OCI-LY7 (cell line): Measurements from ENCODE around the gene RPS19. TPM values are rescaled to one million over a fixed set of nuclear protein-coding genes. Genes with fewer than 3 reads are reported as not detected.

Source experiments
- BruUV-seq: library from RNA; stranded (reverse); fragments of 400-500 nt; replicated peaks from 2 replicates; lab custom pipeline; 2021; lab: Mats Ljungman, UMichigan
- CTCF ChIA-PET: fragments of 300-600 bp; sonication (Branson Sonifier 250); formaldehyde crosslinking; loops from one replicate; lab custom pipeline; 2022; ENCODE audit warnings: antibody characterized with exemption; ENCODE audit not compliant: unreplicated experiment; lab: Charles Lee
- POLR2A ChIA-PET: fragments of 300-600 bp; sonication (Branson Sonifier 250); formaldehyde crosslinking; loops from one replicate; lab custom pipeline; 2022; ENCODE audit warnings: antibody characterized with exemption; lab: Charles Lee
- DNase-seq: peaks from one replicate; pipeline ENCODE4 v3.0.0-alpha.2; 2015; ENCODE audit warnings: low spot score
- H2AFZ ChIP-seq: fragments of 200-600 bp; sonication (generic), shearing (Covaris generic); 2 replicates; pipeline ENCODE4 v1.6.1; 2014; ENCODE audit warnings: mild to moderate bottlenecking, antibody characterized with exemption, low read length, moderate library complexity
- H3K27ac ChIP-seq: fragments of 200-600 bp; sonication (generic); 2 replicates; pipeline ENCODE4 v1.5.1; 2014; ENCODE audit warnings: mixed run types, low read depth, mild to moderate bottlenecking, moderate library complexity, low read length, inconsistent platforms; ENCODE audit not compliant: poor library complexity, severe bottlenecking
- H3K36me3 ChIP-seq: fragments of 200-600 bp; sonication (generic); 2 replicates; pipeline ENCODE4 v1.6.1; 2014; ENCODE audit warnings: mild to moderate bottlenecking, antibody characterized with exemption, low read length, moderate library complexity, mixed read lengths; ENCODE audit not compliant: insufficient read depth
- H3K4me1 ChIP-seq: fragments of 200-600 bp; sonication (generic); 2 replicates; pipeline ENCODE4 v1.5.1; 2014; ENCODE audit warnings: mild to moderate bottlenecking, low read length; ENCODE audit not compliant: insufficient read depth, poor library complexity, severe bottlenecking
- H3K4me2 ChIP-seq: fragments of 200-600 bp; sonication (generic); 2 replicates; pipeline ENCODE4 v1.6.1; 2014; ENCODE audit warnings: mild to moderate bottlenecking, low read length
- H3K4me3 ChIP-seq: fragments of 200-600 bp; sonication (generic); 2 replicates; pipeline ENCODE4 v1.5.1; 2014; ENCODE audit warnings: mild to moderate bottlenecking, low read depth, low read length; ENCODE audit not compliant: poor library complexity, severe bottlenecking
- H3K79me2 ChIP-seq: fragments of 200-600 bp; sonication (generic); 2 replicates; pipeline ENCODE4 v1.6.1; 2016; ENCODE audit warnings: low read depth, mild to moderate bottlenecking, low read length, moderate library complexity, mixed read lengths; ENCODE audit not compliant: insufficient read depth
- H3K9me2 ChIP-seq: fragments of 200-600 bp; sonication (generic); 2 replicates; pipeline ENCODE4 v1.6.1; 2016; ENCODE audit warnings: mild to moderate bottlenecking, low read length, mixed read lengths; ENCODE audit not compliant: insufficient read depth
- H3K9me3 ChIP-seq: fragments of 200-600 bp; sonication (generic); 2 replicates; pipeline ENCODE4 v1.6.1; 2014; ENCODE audit warnings: mild to moderate bottlenecking, mixed run types, low read length, mixed read lengths
- H4K20me1 ChIP-seq: fragments of 200-600 bp; sonication (generic); 2 replicates; pipeline ENCODE4 v1.6.1; 2014; ENCODE audit warnings: mild to moderate bottlenecking, antibody characterized with exemption, low read length, moderate library complexity, mixed read lengths; ENCODE audit not compliant: insufficient read depth
- EZH2phosphoT487 ChIP-seq: fragments of 200-600 bp; sonication (generic); IDR thresholded peaks from 2 replicates; pipeline ENCODE4 v1.6.1; 2018; ENCODE audit warnings: low read depth, borderline replicate concordance, mild to moderate bottlenecking, mixed run types, antibody characterized with exemption, low read length, moderate library complexity, mixed read lengths
- intact Hi-C: fragments of 100-400 bp; cut with micrococcal nuclease; formaldehyde crosslinking; loops from one replicate; pipeline ENCODE4 v1.10.0; 2022; ENCODE audit not compliant: unreplicated experiment
- total RNA-seq, 2 experiments: library from RNA; depleted of rRNA in 1 of 2; stranded (reverse); fragments of >200 nt in 1 of 2; shearing (Covaris generic) in 1 of 2; gene quantifications; 2 replicates each; pipeline ENCODE4 v1.2.3, GENCODE V29; 2014 to 2022
- TF ChIP-seq, protein P1 (sequence below): fragments of 200-600 bp; sonication (generic); conservative IDR thresholded peaks from 2 replicates; pipeline ENCODE4 v1.5.1; 2014; ENCODE audit warnings: mild to moderate bottlenecking, antibody characterized with exemption, low read length, moderate library complexity, mixed read lengths

The RPS19 gene
- total RNA-seq, 2 experiments from 2014 or later = 3,803 to 4,414 TPM

DNA sequence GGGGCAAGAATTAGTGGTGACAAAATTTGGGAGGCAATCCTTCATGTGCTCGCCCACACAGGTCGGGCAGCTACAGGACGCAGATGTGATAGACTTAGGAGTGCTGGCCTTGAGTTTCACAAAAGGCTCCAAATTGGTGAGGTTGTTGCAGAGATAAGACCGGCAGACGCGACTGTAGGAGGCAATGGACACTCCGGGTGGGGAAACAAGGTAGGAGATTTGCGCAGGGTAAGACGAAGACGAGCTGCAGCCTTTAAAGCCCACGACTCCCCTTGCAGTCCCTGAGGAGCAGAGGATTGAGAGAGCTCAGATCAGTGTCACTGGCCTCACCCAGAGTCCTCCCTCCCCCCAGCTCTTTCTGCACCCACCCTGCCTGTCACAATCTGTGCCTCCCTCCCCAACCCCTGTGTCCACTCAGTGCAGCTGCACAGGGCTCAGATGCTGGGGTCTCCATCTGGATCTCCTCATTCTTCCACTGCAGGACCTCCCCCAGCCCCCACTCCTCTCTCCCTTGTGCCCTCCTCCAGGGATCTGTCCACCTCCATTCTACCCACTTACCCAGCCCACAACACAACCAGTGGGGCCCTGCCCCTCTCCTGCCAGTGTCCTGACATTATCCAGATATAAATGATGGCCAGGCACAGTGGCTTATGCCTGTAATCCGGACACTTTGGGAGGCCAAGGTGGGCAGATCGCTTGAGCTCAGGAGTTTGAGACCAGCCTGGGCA, 21.9 kb upstream of the RPS19 start:
- CTCF ChIA-PET = no interaction called here
- Histone ChIP-seq H2AFZ (no peak overlapping the region), H3K4me3 (no peak overlapping the region), H3K9me3 (no peaks in the 10 kb centered on the region), H3K9me2 (no peaks in the 10 kb centered on the region), H3K4me2 (no peak overlapping the region), H3K79me2 (no peaks in the 10 kb centered on the region), H4K20me1 (no peaks in the 10 kb centered on the region), H3K27ac (no peak overlapping the region), H3K4me1 (peaks cover 14% of the 10 kb centered on the region), H3K36me3 (no peaks in the 10 kb centered on the region)
- BruUV-seq = no TSS peak
- intact Hi-C loops = no loop called here
- POLR2A ChIA-PET = interaction anchor here (0.6 kb wide), 1 partner anchor 146 kb away, joined by 10 read pairs; no protein-coding TSS in a partner anchor
- no peak for TF ChIP-seq EZH2phosphoT487
- TF ChIP-seq, protein P1, sequence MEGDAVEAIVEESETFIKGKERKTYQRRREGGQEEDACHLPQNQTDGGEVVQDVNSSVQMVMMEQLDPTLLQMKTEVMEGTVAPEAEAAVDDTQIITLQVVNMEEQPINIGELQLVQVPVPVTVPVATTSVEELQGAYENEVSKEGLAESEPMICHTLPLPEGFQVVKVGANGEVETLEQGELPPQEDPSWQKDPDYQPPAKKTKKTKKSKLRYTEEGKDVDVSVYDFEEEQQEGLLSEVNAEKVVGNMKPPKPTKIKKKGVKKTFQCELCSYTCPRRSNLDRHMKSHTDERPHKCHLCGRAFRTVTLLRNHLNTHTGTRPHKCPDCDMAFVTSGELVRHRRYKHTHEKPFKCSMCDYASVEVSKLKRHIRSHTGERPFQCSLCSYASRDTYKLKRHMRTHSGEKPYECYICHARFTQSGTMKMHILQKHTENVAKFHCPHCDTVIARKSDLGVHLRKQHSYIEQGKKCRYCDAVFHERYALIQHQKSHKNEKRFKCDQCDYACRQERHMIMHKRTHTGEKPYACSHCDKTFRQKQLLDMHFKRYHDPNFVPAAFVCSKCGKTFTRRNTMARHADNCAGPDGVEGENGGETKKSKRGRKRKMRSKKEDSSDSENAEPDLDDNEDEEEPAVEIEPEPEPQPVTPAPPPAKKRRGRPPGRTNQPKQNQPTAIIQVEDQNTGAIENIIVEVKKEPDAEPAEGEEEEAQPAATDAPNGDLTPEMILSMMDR = no peak
- no peak for DNase-seq

DNA sequence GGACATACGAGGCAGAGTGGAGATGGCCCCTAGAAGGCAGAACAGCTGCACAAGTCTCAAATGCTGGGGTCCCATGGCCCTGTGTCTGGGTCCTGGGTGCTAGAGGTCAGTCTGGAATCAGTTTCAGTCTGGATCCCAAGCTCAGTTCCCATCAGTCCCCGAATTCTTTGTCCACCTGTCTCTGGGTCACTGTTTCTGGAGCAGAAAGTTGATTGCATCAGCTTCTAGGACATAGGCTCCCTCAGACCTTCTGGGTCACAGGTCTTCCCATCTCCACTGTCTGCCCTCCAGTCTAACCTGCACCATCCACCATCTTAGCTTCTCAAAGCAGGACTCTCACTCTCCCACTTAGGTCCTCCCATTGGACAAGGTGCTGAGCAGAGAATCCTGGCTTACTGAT, 20.8 kb upstream of the RPS19 start:
- CTCF ChIA-PET = no interaction called here
- H3K4me1 ChIP-seq = peaks cover 14% of the 10 kb centered on the region

More for the DNA sequence above, 20.8 kb upstream of the RPS19 start:
- no peak for DNase-seq
- no peaks in the 10 kb centered on the region for H4K20me1 ChIP-seq
- H3K9me3 ChIP-seq = no peaks in the 10 kb centered on the region
- POLR2A ChIA-PET = no interaction called here
- no peak overlapping the region for H3K4me3 ChIP-seq
- no peaks in the 10 kb centered on the region for H3K36me3 ChIP-seq
- TF ChIP-seq, protein P1 = no peak
- TF ChIP-seq EZH2phosphoT487 = no peak
- intact Hi-C loops = no loop called here
- H2AFZ ChIP-seq = no peak overlapping the region
- H3K27ac ChIP-seq = no peak overlapping the region
- H3K9me2 ChIP-seq = no peaks in the 10 kb centered on the region
- no TSS peak for BruUV-seq
- H3K4me2 ChIP-seq = no peak overlapping the region
- no peaks in the 10 kb centered on the region for H3K79me2 ChIP-seq
